AG04450 (cell line): ENCODE results near the gene THOC5. TPM values are rescaled to one million over a fixed set of nuclear protein-coding genes. Genes with fewer than 3 reads are reported as not detected.
"Not testable (repeated sequence)": the region's sequence is repeated elsewhere in the genome, so short reads cannot be mapped to it uniquely, and the experiment has no call there.

Experiments
- CTCF ChIA-PET: fragments of 300-600, 350-600 bp; formaldehyde crosslinking; extraction: SDS; loops from one replicate; lab custom pipeline; 2022; ENCODE audit warnings: antibody characterized with exemption, inconsistent platforms; lab: Charles Lee
- POLR2A ChIA-PET: fragments of 350-600 bp; formaldehyde crosslinking; extraction: SDS; loops from one replicate; lab custom pipeline; 2021; ENCODE audit warnings: antibody characterized with exemption, inconsistent platforms; lab: Yijun Ruan, JAX
- DNase-seq: peaks from one replicate; pipeline ENCODE4 v3.0.0-alpha.2; 2011; ENCODE audit warnings: low read depth, low spot score
- H3K27ac ChIP-seq: one replicate; pipeline ENCODE4 v1.5.1; 2012; ENCODE audit warnings: low read depth, low read length, control low read depth
- H3K27me3 ChIP-seq: one replicate; pipeline ENCODE4 v1.6.0; 2012; ENCODE audit warnings: low read length; ENCODE audit not compliant: control insufficient read depth, insufficient read depth
- H3K4me3 ChIP-seq: 2 replicates; pipeline ENCODE4 v1.5.1; 2011; ENCODE audit warnings: mild to moderate bottlenecking, low read depth, low read length, control low read depth
- H3K9me3 ChIP-seq: 2 replicates; pipeline ENCODE4 v1.5.1; 2012; ENCODE audit warnings: low read length; ENCODE audit not compliant: control insufficient read depth, insufficient read depth
- polyA plus RNA-seq: library from polyadenylated mRNA; depleted of rRNA; stranded (reverse); fragments of >200 nt; gene quantifications from 2 replicates; pipeline ENCODE4 v1.2.3, GENCODE V29; 2011
- TF ChIP-seq, protein P1 (sequence below): IDR thresholded peaks from 2 replicates; pipeline ENCODE4 v1.5.1; 2011; ENCODE audit warnings: low read depth, low read length, control low read depth, inconsistent platforms

Gene THOC5
- polyA plus RNA-seq, 1 experiment: 93.7 TPM

GRCh38 chr22:29559853-29560252 lies 6.3 kb upstream of the THOC5 start:
- no peak for DNase-seq
- CTCF ChIA-PET: no interaction called here
- TF ChIP-seq, protein P1, sequence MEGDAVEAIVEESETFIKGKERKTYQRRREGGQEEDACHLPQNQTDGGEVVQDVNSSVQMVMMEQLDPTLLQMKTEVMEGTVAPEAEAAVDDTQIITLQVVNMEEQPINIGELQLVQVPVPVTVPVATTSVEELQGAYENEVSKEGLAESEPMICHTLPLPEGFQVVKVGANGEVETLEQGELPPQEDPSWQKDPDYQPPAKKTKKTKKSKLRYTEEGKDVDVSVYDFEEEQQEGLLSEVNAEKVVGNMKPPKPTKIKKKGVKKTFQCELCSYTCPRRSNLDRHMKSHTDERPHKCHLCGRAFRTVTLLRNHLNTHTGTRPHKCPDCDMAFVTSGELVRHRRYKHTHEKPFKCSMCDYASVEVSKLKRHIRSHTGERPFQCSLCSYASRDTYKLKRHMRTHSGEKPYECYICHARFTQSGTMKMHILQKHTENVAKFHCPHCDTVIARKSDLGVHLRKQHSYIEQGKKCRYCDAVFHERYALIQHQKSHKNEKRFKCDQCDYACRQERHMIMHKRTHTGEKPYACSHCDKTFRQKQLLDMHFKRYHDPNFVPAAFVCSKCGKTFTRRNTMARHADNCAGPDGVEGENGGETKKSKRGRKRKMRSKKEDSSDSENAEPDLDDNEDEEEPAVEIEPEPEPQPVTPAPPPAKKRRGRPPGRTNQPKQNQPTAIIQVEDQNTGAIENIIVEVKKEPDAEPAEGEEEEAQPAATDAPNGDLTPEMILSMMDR: no peak
- Histone ChIP-seq H3K27ac (no peak overlapping the region), H3K27me3 (no peaks in the 10 kb centered on the region), H3K4me3 (no peak overlapping the region), H3K9me3 (no peaks in the 10 kb centered on the region)
- POLR2A ChIA-PET: interaction anchor here (0.6 kb wide), 1 partner anchor 16 kb away, joined by 5 read pairs; no protein-coding TSS in a partner anchor

DNA sequence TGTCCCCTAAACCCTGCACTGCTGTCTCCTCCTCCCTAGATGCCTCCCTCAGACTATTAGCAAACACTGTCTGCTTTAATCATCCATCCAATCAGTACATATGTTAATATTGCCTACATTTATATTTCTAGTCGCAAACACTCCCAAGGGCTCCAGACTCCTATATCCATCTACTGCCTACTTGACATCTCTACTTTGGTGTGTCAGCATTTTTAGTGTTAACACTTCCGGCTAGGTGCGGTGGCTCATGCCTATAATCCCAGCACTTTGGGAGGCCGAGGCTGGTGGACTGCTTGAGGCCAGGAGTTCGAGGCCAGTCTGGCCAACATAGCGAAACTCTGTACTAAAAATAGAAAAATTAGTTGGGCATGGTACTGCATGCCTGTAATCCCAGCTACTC lies 5.5 kb upstream of the THOC5 start:
- no peak for DNase-seq
- Histone ChIP-seq H3K4me3 (no peak overlapping the region), H3K27ac (no peak overlapping the region), H3K27me3 (no peaks in the 10 kb centered on the region), H3K9me3 (no peaks in the 10 kb centered on the region)
- CTCF ChIA-PET: no interaction called here
- POLR2A ChIA-PET: no interaction called here
- TF ChIP-seq, protein P1: no peak

GRCh38 chr22:29555065-29555644 lies 1.6 kb upstream of the THOC5 start:
- TF ChIP-seq, protein P1: no peak
- Histone ChIP-seq H3K27ac (no peak overlapping the region), H3K9me3 (no peaks in the 10 kb centered on the region), H3K27me3 (no peaks in the 10 kb centered on the region), H3K4me3 (no peak overlapping the region)
- DNase-seq: no peak
- ChIA-PET CTCF (interaction anchor here (1.3 to 2.1 kb wide), 4 partner anchors 12 to 35 kb away, joined by 4 to 10 read pairs (median 4); no protein-coding TSS in a partner anchor), POLR2A (no interaction called here)

DNA sequence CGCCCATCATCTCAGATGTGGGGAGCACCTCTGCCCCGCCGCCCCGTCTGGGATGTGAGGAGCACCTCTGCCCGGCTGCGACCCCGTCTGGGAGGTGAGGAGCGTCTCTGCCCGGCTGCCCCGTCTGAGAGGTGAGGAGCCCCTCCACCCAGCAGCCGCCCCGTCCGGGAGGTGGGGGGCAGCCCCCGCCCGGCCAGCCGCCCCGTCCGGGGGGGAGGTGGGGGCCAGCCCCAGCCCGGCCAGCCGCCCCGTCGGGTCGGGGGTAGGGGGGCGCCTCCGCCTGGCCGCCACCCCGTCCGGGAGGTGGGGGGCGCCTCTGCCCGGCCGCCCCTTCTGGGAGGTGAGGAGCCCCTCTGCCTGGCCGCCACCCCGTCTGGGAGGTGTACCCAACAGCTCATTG lies 1.2 kb downstream of the THOC5 start:
- not testable (repeated sequence) for H3K27ac ChIP-seq

GRCh38 chr22:29550005-29550404 lies 3.6 kb downstream of the THOC5 start:
- no peaks in the 10 kb centered on the region for H3K9me3 ChIP-seq
- ChIA-PET CTCF (no interaction called here), POLR2A (no interaction called here)
- no peaks in the 10 kb centered on the region for H3K27me3 ChIP-seq
- H3K4me3 ChIP-seq: no peak overlapping the region
- DNase-seq: no peak
- TF ChIP-seq, protein P1: no peak
- H3K27ac ChIP-seq: no peak overlapping the region

More for the DNA sequence above, 1.2 kb downstream of the THOC5 start:
- H3K27me3 ChIP-seq, CTCF ChIA-PET, POLR2A ChIA-PET, H3K9me3 ChIP-seq, DNase-seq: not testable (repeated sequence)
- H3K4me3 ChIP-seq: peak overlapping the region; percentile 47; the same call in 1 of the 2 replicates

- H3K4me3 ChIP-seq, H3K27me3 ChIP-seq, DNase-seq, H3K9me3 ChIP-seq, H3K27ac ChIP-seq, POLR2A ChIA-PET, CTCF ChIA-PET: not testable (repeated sequence)
Observed at GRCh38 chr22:29545045-29545444, 8.5 kb downstream of the THOC5 start.
